Measurements from ENCODE around the gene DACH1. TPM values are rescaled to one million over a fixed set of nuclear protein-coding genes. Genes with fewer than 3 reads are reported as not detected.
"Not testable (repeated sequence)": the region's sequence is repeated elsewhere in the genome, so short reads cannot be mapped to it uniquely, and the experiment has no call there.

The DACH1 gene
- total RNA-seq, 2 donors from 2014 or later: 0.42 TPM; not detected in 1

DNA sequence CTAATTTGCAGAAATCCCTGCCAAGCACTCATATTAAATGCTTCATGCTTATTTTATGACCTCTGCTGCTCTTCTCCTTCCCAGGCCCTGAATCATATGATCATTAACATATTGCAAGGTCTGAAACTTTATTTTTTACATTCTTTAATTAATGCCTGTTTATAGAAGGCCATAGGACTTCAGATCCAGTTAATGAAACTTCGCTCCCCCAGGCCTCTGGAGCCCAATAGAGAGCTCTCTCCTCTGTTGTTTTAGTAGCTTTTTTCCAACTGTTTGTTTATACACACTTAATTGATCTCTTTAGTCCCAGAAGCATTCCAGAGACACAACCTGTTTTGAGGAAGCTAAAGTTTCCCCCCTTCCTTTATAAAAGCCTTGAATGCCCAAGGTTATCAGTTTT, 68.3 kb downstream of the DACH1 start:
- H3K36me3 Mint-ChIP-seq: no peaks in the 10 kb centered on the region
- H3K27me3 Mint-ChIP-seq: no peaks in the 10 kb centered on the region
- H3K9me3 Mint-ChIP-seq: peaks cover 3% of the 10 kb centered on the region
- H3K4me1 Mint-ChIP-seq (ENCODE audit: low read depth in 2 of 2): no peaks in the 10 kb centered on the region
- H3K27ac Mint-ChIP-seq: no peak overlapping the region
- no peak overlapping the region for H3K4me3 Mint-ChIP-seq
- ATAC-seq: no peak
- no peak for DNase-seq (ENCODE audit: low spot score)

DNA sequence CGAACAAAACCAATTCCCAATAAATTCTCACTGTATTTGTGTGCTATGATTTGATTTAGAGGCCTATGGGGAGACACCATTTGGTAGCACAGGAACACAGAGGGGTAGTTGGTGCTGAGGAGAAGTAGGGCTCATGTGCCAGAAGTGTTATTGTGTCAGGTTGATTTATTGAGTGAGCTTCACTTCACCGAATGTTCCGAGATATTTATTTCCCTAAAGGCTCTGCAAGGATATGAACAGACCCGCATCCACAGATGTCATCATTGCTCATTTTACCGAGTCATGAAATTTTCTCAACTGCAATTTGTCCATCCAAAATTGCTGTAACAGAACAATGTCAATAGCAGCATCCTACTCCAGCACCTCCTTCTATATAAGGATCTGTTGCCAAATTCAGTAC, 69.5 kb downstream of the DACH1 start:
- DNase-seq (ENCODE audit: low spot score): no peak
- Mint-ChIP-seq H3K4me1 (ENCODE audit: low read depth in 2 of 2) (no peaks in the 10 kb centered on the region), H3K9me3 (peaks cover 3% of the 10 kb centered on the region), H3K27me3 (no peaks in the 10 kb centered on the region), H3K27ac (no peak overlapping the region), H3K36me3 (no peaks in the 10 kb centered on the region), H3K4me3 (no peak overlapping the region)
- no peak for ATAC-seq

DNA sequence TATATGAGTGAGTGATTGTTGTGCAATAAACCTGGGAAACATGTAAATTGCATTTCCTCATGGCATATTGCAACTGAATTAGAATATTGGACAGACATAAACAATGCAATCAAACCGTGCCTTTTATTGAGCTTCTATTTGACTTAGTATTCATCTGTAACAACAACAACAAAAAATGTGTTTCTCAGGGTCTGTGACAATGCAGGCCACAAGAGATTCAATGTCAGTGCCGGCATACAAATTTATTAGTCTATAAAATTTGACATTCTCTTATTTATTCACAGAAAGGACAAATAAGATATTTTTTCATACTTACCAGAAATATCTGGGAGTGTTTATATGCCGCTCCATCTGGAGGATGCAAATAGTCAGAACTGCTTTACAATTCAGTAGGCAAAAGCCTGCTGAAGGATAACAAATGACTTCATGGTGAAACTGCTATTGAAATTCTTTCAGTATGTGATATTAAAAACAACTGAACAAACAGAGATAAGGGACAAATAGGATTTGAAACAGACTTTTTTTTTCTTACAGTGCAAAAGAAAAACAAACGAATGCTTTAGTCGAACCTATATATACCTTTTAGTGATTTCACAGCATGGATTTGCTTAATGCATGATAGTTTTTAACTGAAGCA, 77.2 kb downstream of the DACH1 start:
- no peak for DNase-seq (ENCODE audit: low spot score)
- Mint-ChIP-seq H3K4me3 (no peak overlapping the region), H3K9me3 (no peaks in the 10 kb centered on the region), H3K27me3 (no peaks in the 10 kb centered on the region), H3K27ac (no peak overlapping the region), H3K4me1 (ENCODE audit: low read depth in 2 of 2) (no peaks in the 10 kb centered on the region), H3K36me3 (no peaks in the 10 kb centered on the region)
- no peak for ATAC-seq

DNA sequence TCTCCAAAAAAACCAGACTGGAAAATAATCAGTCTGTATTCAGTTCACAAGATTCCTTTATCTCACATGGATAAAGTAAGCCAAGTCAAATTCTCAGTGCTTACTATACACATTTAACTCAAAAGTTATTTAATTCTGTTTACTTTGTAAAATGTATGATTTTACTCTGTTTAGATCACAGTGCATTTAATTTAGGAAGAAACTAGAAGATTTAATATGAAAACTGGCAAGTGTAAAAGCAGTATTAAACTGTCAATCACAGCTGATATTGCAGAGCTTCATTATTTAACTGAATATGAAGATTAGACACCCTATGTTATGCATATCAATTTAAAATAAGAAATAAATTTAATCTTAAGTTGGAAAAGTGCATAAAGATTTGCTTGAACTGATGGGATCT, 78.0 kb downstream of the DACH1 start:
- Mint-ChIP-seq H3K9me3 (no peaks in the 10 kb centered on the region), H3K36me3 (no peaks in the 10 kb centered on the region), H3K4me1 (ENCODE audit: low read depth in 2 of 2) (no peaks in the 10 kb centered on the region), H3K27me3 (no peaks in the 10 kb centered on the region), H3K4me3 (no peak overlapping the region), H3K27ac (no peak overlapping the region)
- ATAC-seq (no peak), DNase-seq (ENCODE audit: low spot score) (no peak)

DNA sequence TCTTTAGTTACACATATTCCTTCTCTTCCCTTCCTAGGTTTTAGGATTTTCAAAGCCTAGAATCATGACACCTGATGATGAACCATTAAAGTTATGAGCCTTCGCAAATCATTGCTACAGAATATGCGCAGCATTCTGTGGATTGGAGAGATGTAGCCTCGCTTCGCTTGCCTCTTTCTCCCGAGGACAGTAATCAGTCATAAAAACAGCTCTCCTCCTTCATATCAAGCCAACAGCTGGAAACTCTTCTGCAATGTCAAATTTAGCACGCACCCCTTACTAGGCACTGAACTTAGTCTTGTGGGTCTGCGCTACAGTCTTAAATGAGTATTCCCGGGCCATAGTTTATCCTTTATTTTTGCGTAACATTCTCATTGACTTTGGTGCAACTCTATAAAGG, 79.6 kb downstream of the DACH1 start:
- ATAC-seq (no peak), DNase-seq (ENCODE audit: low spot score) (no peak)
- Mint-ChIP-seq H3K4me1 (ENCODE audit: low read depth in 2 of 2) (no peaks in the 10 kb centered on the region), H3K4me3 (no peak overlapping the region), H3K36me3 (no peaks in the 10 kb centered on the region), H3K9me3 (peaks cover 4% of the 10 kb centered on the region), H3K27me3 (no peaks in the 10 kb centered on the region), H3K27ac (no peak overlapping the region)

DNA sequence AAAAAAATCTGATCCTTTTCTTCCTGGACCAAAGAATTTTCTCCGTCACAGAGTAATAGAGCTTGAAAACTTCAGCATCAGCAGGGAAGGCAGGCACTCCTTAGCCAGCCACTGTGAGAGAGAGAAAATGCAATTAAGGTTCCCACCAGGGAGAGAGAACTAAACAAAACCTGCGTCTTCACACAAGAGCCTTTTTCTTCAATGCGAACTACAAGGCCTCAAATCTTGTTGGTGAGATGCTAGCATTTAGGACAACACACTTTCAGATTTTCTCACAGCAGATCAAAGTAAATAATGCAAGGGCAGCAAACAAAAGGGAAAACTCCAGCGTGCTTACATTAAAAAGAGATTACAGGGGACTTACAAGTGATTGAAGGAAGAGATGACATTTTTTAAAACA, 80.1 kb downstream of the DACH1 start:
- Mint-ChIP-seq H3K4me3 (no peak overlapping the region), H3K27me3 (no peaks in the 10 kb centered on the region), H3K4me1 (ENCODE audit: low read depth in 2 of 2) (no peaks in the 10 kb centered on the region), H3K27ac (no peak overlapping the region), H3K9me3 (peaks cover 4% of the 10 kb centered on the region), H3K36me3 (no peaks in the 10 kb centered on the region)
- DNase-seq (ENCODE audit: low spot score) (no peak), ATAC-seq (no peak)

DNA sequence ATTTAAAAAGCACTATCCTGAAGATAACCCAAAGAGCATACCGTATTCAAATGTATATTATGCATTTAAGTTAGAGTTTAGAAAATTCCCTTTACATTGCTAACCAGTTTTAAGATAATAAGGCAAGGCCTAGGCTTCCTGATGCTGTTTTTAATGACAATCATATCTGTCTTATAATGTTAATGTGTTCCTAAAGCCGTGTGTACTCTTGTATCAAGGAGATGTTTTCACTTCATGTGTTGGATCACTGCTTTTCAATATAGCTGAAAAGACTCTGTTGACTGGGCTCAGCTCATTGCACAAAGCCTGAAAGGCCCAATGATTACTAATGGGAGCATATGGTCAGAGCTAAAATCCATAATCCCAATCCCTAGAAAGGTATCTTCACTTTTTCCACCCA, 81.6 kb downstream of the DACH1 start:
- Mint-ChIP-seq H3K4me1 (ENCODE audit: low read depth in 2 of 2) (no peaks in the 10 kb centered on the region), H3K27ac (no peak overlapping the region), H3K9me3 (peaks cover 4% of the 10 kb centered on the region), H3K4me3 (no peak overlapping the region), H3K27me3 (no peaks in the 10 kb centered on the region), H3K36me3 (no peaks in the 10 kb centered on the region)
- ATAC-seq (no peak), DNase-seq (ENCODE audit: low spot score) (no peak)

DNA sequence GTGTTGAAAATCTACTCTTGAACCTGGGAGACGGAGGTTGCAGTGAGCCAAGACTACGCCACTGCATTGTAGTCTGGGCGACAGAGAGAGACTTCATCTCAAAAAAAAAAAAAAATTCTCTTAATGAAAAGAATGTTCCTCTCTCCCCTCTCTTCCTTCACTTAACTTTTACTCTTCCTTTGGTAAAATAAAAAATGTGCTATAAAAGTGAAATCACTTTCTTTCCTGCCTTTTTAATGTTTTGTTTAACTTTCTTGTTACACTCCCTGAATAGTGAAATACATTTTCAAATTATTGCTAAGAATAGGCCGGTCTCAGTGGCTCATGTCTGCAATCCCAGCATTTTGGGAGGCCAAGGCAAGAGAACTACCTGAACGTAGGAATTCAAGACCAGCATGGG, 86.5 kb downstream of the DACH1 start:
- peaks cover 4% of the 10 kb centered on the region for H3K9me3 Mint-ChIP-seq

DNA sequence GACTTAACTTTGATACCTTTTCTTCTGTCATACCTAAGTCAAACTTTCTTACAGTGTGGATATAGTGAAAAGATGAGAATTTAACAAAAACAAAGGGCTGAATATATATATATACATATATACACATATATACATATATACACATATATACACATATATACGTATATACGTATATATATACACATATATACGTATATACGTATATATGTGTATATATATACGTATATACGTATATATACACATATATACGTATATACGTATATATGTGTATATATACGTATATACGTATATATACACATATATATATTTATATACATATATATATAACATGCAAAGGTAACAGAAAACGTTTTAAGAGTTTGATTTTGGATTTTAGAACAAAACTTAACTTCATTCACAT, 88.0 kb downstream of the DACH1 start:
- not testable (repeated sequence) for DNase-seq (ENCODE audit: low spot score); H3K27me3 Mint-ChIP-seq; H3K36me3 Mint-ChIP-seq; H3K9me3 Mint-ChIP-seq; H3K27ac Mint-ChIP-seq; H3K4me1 Mint-ChIP-seq (ENCODE audit: low read depth in 2 of 2); H3K4me3 Mint-ChIP-seq; ATAC-seq

More for the DNA sequence above, 86.5 kb downstream of the DACH1 start:
- no peak overlapping the region for H3K27ac Mint-ChIP-seq
- H3K4me1 Mint-ChIP-seq (ENCODE audit: low read depth in 2 of 2): no peaks in the 10 kb centered on the region
- no peaks in the 10 kb centered on the region for H3K27me3 Mint-ChIP-seq
- H3K4me3 Mint-ChIP-seq: no peak overlapping the region
- H3K36me3 Mint-ChIP-seq: no peaks in the 10 kb centered on the region
- ATAC-seq (no peak), DNase-seq (ENCODE audit: low spot score) (no peak)

DNA sequence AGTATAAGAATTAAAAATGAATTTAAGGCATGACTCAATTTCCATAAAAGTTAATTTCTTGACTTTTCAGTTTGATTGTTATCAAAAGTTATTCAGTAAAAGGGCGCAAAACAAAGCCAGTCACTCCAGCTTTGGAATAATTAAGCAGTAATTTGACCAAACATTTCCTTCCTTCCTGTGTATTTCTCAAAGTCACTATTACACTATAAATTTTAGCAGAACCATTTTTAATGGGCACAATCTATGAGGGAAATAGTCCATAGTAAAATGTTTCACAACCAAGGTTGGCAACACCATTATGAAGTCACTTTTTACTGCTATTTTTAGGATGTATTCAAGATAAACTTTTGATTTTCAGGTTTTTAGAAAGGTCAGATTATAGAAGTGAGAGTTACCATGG, 91.0 kb downstream of the DACH1 start:
- no peak for DNase-seq (ENCODE audit: low spot score)
- Mint-ChIP-seq H3K36me3 (no peaks in the 10 kb centered on the region), H3K4me1 (ENCODE audit: low read depth in 2 of 2) (no peaks in the 10 kb centered on the region), H3K27ac (no peak overlapping the region), H3K27me3 (no peaks in the 10 kb centered on the region), H3K9me3 (no peaks in the 10 kb centered on the region), H3K4me3 (no peak overlapping the region)
- no peak for ATAC-seq

DNA sequence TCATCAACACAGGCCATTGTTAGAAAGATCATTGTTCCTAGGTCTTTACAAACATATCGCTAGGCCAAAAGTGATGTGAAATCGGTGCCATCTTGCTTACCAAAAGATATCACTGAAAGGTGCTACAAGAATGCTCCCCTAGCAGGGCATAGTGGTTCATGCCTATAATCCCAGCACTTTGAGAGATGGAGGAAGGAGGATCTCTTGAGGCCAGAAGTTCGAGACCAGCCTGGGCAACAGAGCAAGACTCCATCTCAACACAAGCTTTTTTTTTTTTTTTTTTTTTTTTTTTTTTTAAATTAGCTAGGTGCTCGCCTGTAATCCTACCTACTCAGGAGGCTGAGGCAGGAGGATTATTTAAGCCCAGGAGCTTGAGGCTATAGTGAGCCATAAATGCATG, 92.1 kb downstream of the DACH1 start:
- ATAC-seq (no peak), DNase-seq (ENCODE audit: low spot score) (no peak)
- Mint-ChIP-seq H3K9me3 (no peaks in the 10 kb centered on the region), H3K27me3 (no peaks in the 10 kb centered on the region), H3K27ac (no peak overlapping the region), H3K4me3 (no peak overlapping the region), H3K4me1 (ENCODE audit: low read depth in 2 of 2) (no peaks in the 10 kb centered on the region), H3K36me3 (no peaks in the 10 kb centered on the region)

DNA sequence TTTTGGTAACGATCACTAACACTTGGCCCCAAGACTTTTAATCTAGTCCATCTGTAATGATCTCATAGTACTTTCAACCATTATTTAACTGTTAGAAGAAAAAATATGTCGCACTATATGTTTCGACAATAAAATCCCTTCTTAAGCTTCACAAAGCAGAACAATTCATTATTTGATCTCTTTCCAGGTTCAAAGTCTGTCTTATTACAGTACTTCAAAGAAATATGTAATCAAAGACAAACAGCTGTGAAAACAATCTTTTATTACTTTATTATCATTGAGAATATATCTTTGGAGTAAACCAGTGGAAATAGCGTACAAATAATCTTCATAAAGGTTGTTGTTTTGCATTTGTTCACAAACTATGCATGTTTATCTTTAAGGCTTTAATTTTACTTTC, 93.5 kb downstream of the DACH1 start:
- Mint-ChIP-seq H3K4me1 (ENCODE audit: low read depth in 2 of 2) (no peaks in the 10 kb centered on the region), H3K4me3 (no peak overlapping the region), H3K27ac (no peak overlapping the region), H3K36me3 (no peaks in the 10 kb centered on the region), H3K9me3 (no peaks in the 10 kb centered on the region), H3K27me3 (no peaks in the 10 kb centered on the region)
- DNase-seq (ENCODE audit: low spot score) (no peak), ATAC-seq (no peak)

DNA sequence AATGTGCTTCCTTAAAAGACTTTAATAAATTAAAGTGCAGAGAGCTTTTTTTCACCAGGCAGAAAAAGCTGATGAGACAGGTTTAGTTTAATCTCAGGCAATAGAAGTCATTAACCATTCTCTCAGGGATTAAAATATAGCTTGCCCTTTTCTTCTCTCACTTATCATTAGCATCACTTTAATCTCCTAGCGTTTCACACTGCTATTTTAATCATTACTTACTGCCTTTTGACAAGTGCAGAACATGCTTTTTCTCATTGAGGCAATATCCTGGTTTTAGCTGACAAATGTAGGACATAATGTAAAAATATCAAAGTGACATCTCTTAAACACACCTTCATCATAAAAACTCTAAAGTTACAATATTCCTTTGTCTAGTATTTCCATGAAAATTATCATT, 94.6 kb downstream of the DACH1 start:
- Mint-ChIP-seq H3K36me3 (no peaks in the 10 kb centered on the region), H3K4me1 (ENCODE audit: low read depth in 2 of 2) (no peaks in the 10 kb centered on the region), H3K9me3 (no peaks in the 10 kb centered on the region), H3K27ac (no peak overlapping the region), H3K27me3 (no peaks in the 10 kb centered on the region), H3K4me3 (no peak overlapping the region)
- DNase-seq (ENCODE audit: low spot score) (no peak), ATAC-seq (no peak)

DNA sequence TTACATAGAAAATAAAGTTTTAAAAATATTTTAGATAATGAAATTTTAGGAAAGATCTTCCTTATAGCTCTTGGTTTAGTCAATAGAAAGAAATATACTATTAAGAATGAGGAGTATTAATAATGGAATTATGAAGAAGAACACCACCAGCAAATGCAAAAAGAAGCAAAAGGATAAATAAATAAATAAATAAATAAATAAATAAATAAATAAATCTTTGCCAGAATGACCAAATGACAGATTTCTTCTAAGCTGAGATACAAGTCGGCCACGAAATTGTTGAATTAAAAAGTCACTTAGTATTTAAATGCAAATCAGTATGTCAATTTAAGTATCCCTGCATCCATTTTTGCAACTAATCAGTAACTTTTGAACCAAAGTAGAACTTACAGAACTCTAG, 95.9 kb downstream of the DACH1 start:
- H3K4me3 Mint-ChIP-seq: no peak overlapping the region
- no peaks in the 10 kb centered on the region for H3K36me3 Mint-ChIP-seq
- H3K4me1 Mint-ChIP-seq (ENCODE audit: low read depth in 2 of 2): no peaks in the 10 kb centered on the region
- H3K9me3 Mint-ChIP-seq: peaks cover under 1% of the 10 kb centered on the region
- ATAC-seq: no peak
- no peaks in the 10 kb centered on the region for H3K27me3 Mint-ChIP-seq
- no peak overlapping the region for H3K27ac Mint-ChIP-seq
- no peak for DNase-seq (ENCODE audit: low spot score)

DNA sequence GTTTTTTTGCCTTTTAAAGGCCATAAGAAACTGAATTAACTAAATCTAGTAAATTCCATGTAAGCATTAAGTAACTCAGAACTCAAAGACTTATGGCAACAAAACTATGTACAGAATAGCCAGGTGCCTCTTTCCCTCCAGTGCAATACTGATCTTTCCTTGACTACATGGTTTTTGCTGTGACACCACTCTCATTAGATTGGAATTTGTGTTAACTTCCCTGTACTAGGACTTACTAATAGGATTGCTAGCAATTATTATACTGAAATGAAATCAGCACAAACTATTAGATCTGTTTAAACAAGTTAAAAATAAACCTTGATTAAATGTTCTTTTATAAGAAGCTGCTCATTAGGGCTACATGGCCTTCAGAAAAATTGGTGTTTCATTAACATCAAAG, 96.3 kb downstream of the DACH1 start:
- ATAC-seq: no peak
- peaks cover 2% of the 10 kb centered on the region for H3K9me3 Mint-ChIP-seq

More for the DNA sequence above, 96.3 kb downstream of the DACH1 start:
- Mint-ChIP-seq H3K36me3 (no peaks in the 10 kb centered on the region), H3K4me1 (ENCODE audit: low read depth in 2 of 2) (no peaks in the 10 kb centered on the region), H3K4me3 (no peak overlapping the region), H3K27ac (no peak overlapping the region), H3K27me3 (no peaks in the 10 kb centered on the region)
- no peak for DNase-seq (ENCODE audit: low spot score)

Measured in natural killer cell treated with Interleukin-12 subunit alpha and Interleukin-12 subunit beta and Interleukin-15 and Interleukin-18, amount 100 ng/mL, for 72 hours (primary cell).